K562 (cell line): ENCODE measurements around the gene ANKS1A. TPM values are rescaled to one million over a fixed set of nuclear protein-coding genes. Genes with fewer than 3 reads are reported as not detected.

ENCODE experiments used
- ATAC-seq: fragments of 200-7000 bp; cut with Tn5 transposase; 3 replicates; pipeline ENCODE4 v1.9.1; 2020; ENCODE audit warnings: moderate library complexity
- BruUV-seq: library from RNA; stranded (reverse); fragments of 400-500 nt; replicated peaks from 2 replicates; lab custom pipeline; 2021; lab: Mats Ljungman, UMichigan
- CTCF ChIA-PET: fragments of 300-600 bp; formaldehyde crosslinking; extraction: SDS; loops from one replicate; lab custom pipeline; 2021; ENCODE audit warnings: low intra/inter-chr PET ratio; lab: Yijun Ruan, JAX
- POLR2A ChIA-PET: fragments of 300-600, 350-650 bp; sonication (Branson Sonifier 250); formaldehyde crosslinking; extraction: SDS; loops from one replicate; lab custom pipeline; 2021; ENCODE audit warnings: antibody characterized with exemption, inconsistent platforms; lab: Yijun Ruan, JAX
- DNase-seq, 4 experiments: peaks; one replicate each; pipeline versions ENCODE4 v3.0.0 to v3.0.0-alpha.2; 2011 to 2018; ENCODE audit warnings: low spot score in 3 of 4, mixed read lengths in 3 of 4; ENCODE audit errors: extremely low read depth in 1 of 4
- FAIRE-seq: peaks from 2 replicates; lab custom pipeline; 2011; peaks lifted over from hg19 to GRCh38; lab: Jason Lieb, UNC
- H2AFZ ChIP-seq: 2 replicates; pipeline ENCODE4 v1.6.0; 2011; ENCODE audit warnings: low read depth, low read length, control low read depth, inconsistent platforms
- H3K27ac ChIP-seq: fragments of 200-600 bp; 3 replicates; pipeline ENCODE4 v1.8.0; 2011; ENCODE audit warnings: low read depth, mild to moderate bottlenecking, control low read depth, inconsistent platforms, low read length, moderate library complexity, mixed read lengths; ENCODE audit errors: extremely low read depth
- H3K27me3 ChIP-seq, 2 experiments: fragments of 300-600 bp in 1 of 2; 2 replicates in 1 of 2; 3 replicates in 1 of 2; pipeline versions ENCODE4 v1.6.0 to v1.8.0; 2011; ENCODE audit warnings: inconsistent platforms in 2 of 2, low read length in 2 of 2, mild to moderate bottlenecking in 1 of 2, mixed read lengths in 1 of 2, moderate library complexity in 1 of 2; ENCODE audit not compliant: control insufficient read depth in 2 of 2, insufficient read depth in 2 of 2
- H3K36me3 ChIP-seq: fragments of 300-600 bp; 3 replicates; pipeline ENCODE4 v1.8.0; 2011; ENCODE audit warnings: mild to moderate bottlenecking, low read length, inconsistent platforms; ENCODE audit not compliant: control insufficient read depth, insufficient read depth
- H3K4me1 ChIP-seq, 2 experiments: fragments of 200-600 bp in 1 of 2; replicated peaks in 1 of 2; 2 replicates in 1 of 2; 3 replicates in 1 of 2; pipeline versions ENCODE4 v1.5.1 to v1.8.0; 2011; ENCODE audit warnings: inconsistent platforms in 2 of 2, low read length in 2 of 2, mild to moderate bottlenecking in 1 of 2, mixed read lengths in 1 of 2, moderate library complexity in 1 of 2; ENCODE audit not compliant: control insufficient read depth in 2 of 2, insufficient read depth in 2 of 2
- H3K4me2 ChIP-seq: 2 replicates; pipeline ENCODE4 v1.6.1; 2011; ENCODE audit warnings: low read length, control low read depth, inconsistent platforms, mixed read lengths; ENCODE audit not compliant: insufficient read depth
- H3K4me3 ChIP-seq: fragments of 200-600 bp; sonication (generic), shearing (Covaris generic); 2 replicates; pipeline ENCODE4 v1.5.1; 2016; ENCODE audit warnings: control low read depth, inconsistent platforms
- H3K79me2 ChIP-seq: fragments of 200-600 bp; 3 replicates; pipeline ENCODE4 v1.8.0; 2011; ENCODE audit warnings: low read length, inconsistent platforms; ENCODE audit not compliant: control insufficient read depth, insufficient read depth
- H3K9ac ChIP-seq, 2 experiments: 2 replicates each; pipeline versions ENCODE4 v1.6.0 to v1.6.1; 2011; ENCODE audit warnings: low read depth in 2 of 2, low read length in 2 of 2, control low read depth in 1 of 2, inconsistent platforms in 1 of 2, mild to moderate bottlenecking in 1 of 2, mixed read lengths in 1 of 2; ENCODE audit not compliant: insufficient read depth in 1 of 2
- H3K9me1 ChIP-seq: one replicate; pipeline ENCODE4 v1.6.0; 2011; ENCODE audit warnings: inconsistent platforms, mild to moderate bottlenecking, low read length, moderate library complexity; ENCODE audit not compliant: control insufficient read depth, insufficient read depth
- H3K9me3 ChIP-seq: replicated peaks from 2 replicates; pipeline ENCODE4 v1.5.1; 2011; ENCODE audit warnings: low read depth, low read length, inconsistent platforms; ENCODE audit not compliant: control insufficient read depth, insufficient read depth
- H4K20me1 ChIP-seq: replicated peaks from 2 replicates; pipeline ENCODE4 v1.6.1; 2011; ENCODE audit warnings: low read length, inconsistent platforms, mixed read lengths; ENCODE audit not compliant: control insufficient read depth, insufficient read depth
- BRF1 ChIP-seq: IDR thresholded peaks from 3 replicates; pipeline ENCODE4 v1.6.1; 2011; ENCODE audit warnings: borderline replicate concordance, mild to moderate bottlenecking; ENCODE audit not compliant: insufficient read length; ENCODE audit errors: extremely low read depth
- CREBBP ChIP-seq: IDR thresholded peaks from one replicate; pipeline ENCODE4 v1.6.1; 2012; ENCODE audit warnings: low read depth, mild to moderate bottlenecking, control low read depth, inconsistent platforms, low read length
- KLF6 ChIP-seq: fragments of 250-450 bp; sonication (Bioruptor Pico); IDR thresholded peaks from 2 replicates; pipeline ENCODE4 v1.4.0; 2020; ENCODE audit warnings: mild to moderate bottlenecking, moderate library complexity, borderline replicate concordance
- LEF1 ChIP-seq: fragments of 450-650 bp; IDR thresholded peaks from 2 replicates; pipeline ENCODE4 v1.6.1; 2016; ENCODE audit warnings: mild to moderate bottlenecking
- NCOR1 ChIP-seq: fragments of 450-650 bp; IDR thresholded peaks from 2 replicates; pipeline ENCODE4 v1.6.1; 2016; ENCODE audit warnings: mild to moderate bottlenecking, moderate library complexity
- POLR2G ChIP-seq: fragments of 200-400 bp; formaldehyde crosslinking; IDR thresholded peaks from 2 replicates; pipeline ENCODE4 v1.6.1; 2017; ENCODE audit warnings: low read depth, mild to moderate bottlenecking, antibody characterized with exemption, low read length, moderate library complexity
- RB1 ChIP-seq: fragments of 450-650 bp; IDR thresholded peaks from 2 replicates; pipeline ENCODE4 v1.6.1; 2017; ENCODE audit warnings: low read depth, mild to moderate bottlenecking
- ZNF165 ChIP-seq: fragments of 250-450 bp; sonication (Bioruptor Pico); IDR thresholded peaks from 2 replicates; pipeline ENCODE4 v1.4.0; 2020; ENCODE audit warnings: borderline replicate concordance
- WGBS: fragments of 100-300 bp; shearing (Covaris generic); methylation state at CpG from one replicate; pipeline ENCODE4 v1.1.6; 2016; ENCODE audit warnings: low coverage, mixed read lengths; ENCODE audit not compliant: insufficient coverage; ENCODE audit errors: missing lambda C conversion rate; 5-methylcytosine and 5-hydroxymethylcytosine counted together
- in situ Hi-C: fragments of 300-500 bp; cut with MboI; formaldehyde crosslinking; loops from 4 replicates; pipeline ENCODE4 v1.15.0; 2018; ENCODE audit warnings: inconsistent platforms, mixed read lengths
- intact Hi-C: fragments of 100-400 bp; cut with micrococcal nuclease; formaldehyde crosslinking; loops from 2 replicates; pipeline ENCODE4 v1.14.2; 2022
- polyA plus RNA-seq, 8 experiments: library from polyadenylated mRNA; depleted of rRNA in 4 of 8; stranded (reverse) in 5 of 8; unstranded in 3 of 8; fragments of >200 nt; fragmentation: Nextera tagmentation in 2 of 8; fragmentation: Illumina TruSeq in 1 of 8; extraction: Ambion mirVana in 2 of 8; extraction: Trizol in 1 of 8; gene quantifications; 2 replicates each; pipeline versions ENCODE4 v1.2.1 to v1.2.3, GENCODE V29; 2011 to 2014; ENCODE audit warnings: inconsistent platforms in 1 of 8, missing spikeins in 1 of 8
- total RNA-seq, 7 experiments: library from RNA; depleted of rRNA in 6 of 7; stranded (reverse); fragments of >200 nt in 6 of 7; fragmentation: Illumina TruSeq in 2 of 7; extraction: Trizol in 2 of 7; gene quantifications; 2 replicates each; pipeline versions ENCODE4 v1.2.1 to v1.2.3, GENCODE V29; 2011 to 2021; ENCODE audit warnings: low replicate concordance in 1 of 7

ANKS1A gene
- total and polyA plus RNA-seq, 9 of the 15 experiments (the other 6 are each of a cell fraction or from before 2014, with no cell fraction given) = 1.1 to 13.8 (median 5.3) TPM

DNA sequence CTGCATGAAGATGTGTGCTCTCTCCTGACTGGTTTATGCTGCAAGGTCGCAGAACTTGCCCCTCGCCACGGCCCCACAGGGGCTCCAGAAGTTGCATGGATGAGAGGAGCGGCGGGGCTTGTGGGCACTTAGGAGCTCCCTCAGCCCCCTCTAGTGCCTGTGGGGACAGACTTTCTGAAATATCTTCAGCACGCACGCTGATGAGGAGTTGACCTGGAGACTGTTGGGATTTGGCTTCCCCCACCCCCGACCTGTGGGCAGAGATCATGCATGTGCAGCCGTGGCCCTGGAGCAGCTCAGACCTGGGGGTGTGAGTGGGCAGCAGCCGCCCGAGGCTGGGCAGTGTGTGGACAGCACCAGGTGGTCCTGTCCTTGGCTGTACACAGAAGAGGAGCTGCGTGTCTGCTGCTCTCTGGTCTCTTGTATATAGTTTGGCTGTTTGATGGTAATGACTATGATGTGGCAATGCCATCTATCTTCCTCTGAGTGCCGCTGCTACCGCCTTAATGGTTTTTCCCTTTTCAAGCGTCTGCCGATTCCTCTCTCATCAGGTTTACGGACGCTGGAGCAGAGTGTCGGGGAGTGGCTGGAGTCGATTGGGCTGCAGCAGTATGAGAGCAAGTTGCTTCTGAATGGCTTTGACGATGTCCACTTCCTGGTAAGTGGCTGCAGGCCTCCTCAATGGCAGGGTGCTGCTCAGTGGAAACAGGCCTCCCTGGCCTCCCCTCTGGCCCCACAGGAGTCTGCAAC is 170.7 kb downstream of the ANKS1A start:
- Histone ChIP-seq H3K4me2 (no peak overlapping the region), H3K27ac (no peak overlapping the region), H3K4me3 (no peak overlapping the region), H3K27me3 (no peaks in the 10 kb centered on the region), H3K9me3 (no peaks in the 10 kb centered on the region), H2AFZ (no peak overlapping the region), H3K9me1 (no peaks in the 10 kb centered on the region), H3K9ac (no peak overlapping the region; a peak in 2 of 4 replicates), H4K20me1 (0 out of 2 replicates have a peak, but pooled peaks cover 3% of the 10 kb centered on the region), H3K79me2 (no peaks in the 10 kb centered on the region), H3K4me1 (peaks cover 0 to 6% of the 10 kb centered on the region in 2 experiments; a peak in 2 of 5 replicates), H3K36me3 (peaks cover 9% of the 10 kb centered on the region; the same call in 2 of the 3 replicates)
- in situ Hi-C loops = no loop called here
- intact Hi-C loops = no loop called here
- CTCF ChIA-PET = no interaction called here
- 71% methylated on average over 21 of the region's 21 CpGs for WGBS
- DNase-seq = no peak
- no peak for FAIRE-seq
- POLR2A ChIA-PET = interaction anchor here (0.6 to 1.6 kb wide), 5 partner anchors 10 to 36 kb away, joined by 3 to 5 read pairs (median 3); no protein-coding TSS in a partner anchor
- no TSS peak for BruUV-seq
- no peak for ATAC-seq
- TF ChIP-seq KLF6 (CRISPR knock-in tag) (no peak), BRF1 (no peak), ZNF165 (no peak), NCOR1 (no peak), CREBBP (no peak), POLR2G (0 out of 2 replicates have a peak, but pooled peaks have one; percentile 31), RB1 (no peak), LEF1 (no peak)
